SU-DHL-6 (cell line): ENCODE results near the gene SNCA.

Experiments
- H2AFZ ChIP-seq: fragments of 200-600 bp; sonication (generic); 2 replicates; pipeline ENCODE4 v1.6.1; 2014; ENCODE audit warnings: low read depth, mild to moderate bottlenecking, moderate library complexity, mixed read lengths, antibody characterized with exemption, low read length; ENCODE audit not compliant: severe bottlenecking
- H3F3A ChIP-seq: fragments of 200-600 bp; shearing (Covaris generic); 2 replicates; pipeline ENCODE4 v1.6.0; 2016; ENCODE audit warnings: antibody characterized with exemption, mild to moderate bottlenecking; ENCODE audit not compliant: insufficient read depth
- H3K27ac ChIP-seq: fragments of 200-600 bp; sonication (generic); 2 replicates; pipeline ENCODE4 v1.5.1; 2016; ENCODE audit warnings: low read depth, mild to moderate bottlenecking, low read length, moderate library complexity, mixed read lengths
- H3K27me3 ChIP-seq: fragments of 200-600 bp; sonication (generic), shearing (Covaris generic); 2 replicates; pipeline ENCODE4 v1.6.0; 2014; ENCODE audit warnings: mild to moderate bottlenecking, low read length
- H3K36me3 ChIP-seq: fragments of 200-600 bp; sonication (generic); 2 replicates; pipeline ENCODE4 v1.6.1; 2014; ENCODE audit warnings: mild to moderate bottlenecking, low read length, mixed read lengths
- H3K4me2 ChIP-seq: fragments of 300-600, 200-600 bp; shearing (Covaris generic), sonication (generic); 2 replicates; pipeline ENCODE4 v1.6.0; 2014; ENCODE audit warnings: low read length, low read depth, mild to moderate bottlenecking; ENCODE audit not compliant: poor library complexity, severe bottlenecking
- H3K4me3 ChIP-seq: fragments of 200-600 bp; sonication (generic); 2 replicates; pipeline ENCODE4 v1.5.1; 2014; ENCODE audit warnings: antibody characterized with exemption, low read length, mild to moderate bottlenecking, mixed read lengths; ENCODE audit not compliant: insufficient read depth, poor library complexity, severe bottlenecking
- H3K79me2 ChIP-seq: fragments of 200-600 bp; sonication (generic); 2 replicates; pipeline ENCODE4 v1.6.1; 2014; ENCODE audit warnings: mild to moderate bottlenecking, low read length, moderate library complexity; ENCODE audit not compliant: insufficient read depth
- H3K9ac ChIP-seq: fragments of 200-600 bp; sonication (generic); 2 replicates; pipeline ENCODE4 v1.7.0; 2014; ENCODE audit warnings: mild to moderate bottlenecking, low read length
- H3K9me2 ChIP-seq: fragments of 200-600 bp; sonication (generic); replicated peaks from 2 replicates; pipeline ENCODE4 v1.6.1; 2014; ENCODE audit warnings: low read length; ENCODE audit not compliant: insufficient read depth
- H3K9me3 ChIP-seq: fragments of 200-600 bp; sonication (generic); 2 replicates; pipeline ENCODE4 v1.6.1; 2014; ENCODE audit warnings: low read length, mixed read lengths; ENCODE audit not compliant: insufficient read depth
- H4K20me1 ChIP-seq: fragments of 200-600 bp; sonication (generic); 2 replicates; pipeline ENCODE4 v1.6.1; 2014; ENCODE audit warnings: low read depth, mild to moderate bottlenecking, antibody characterized with exemption, low read length, moderate library complexity, mixed read lengths
- CTCF ChIP-seq: fragments of 200-600 bp; sonication (generic); IDR thresholded peaks from one replicate; pipeline ENCODE4 v1.5.1; 2017; ENCODE audit warnings: antibody characterized with exemption, mild to moderate bottlenecking, low read length, moderate library complexity; ENCODE audit not compliant: insufficient read depth, poor library complexity, severe bottlenecking
- EZH2phosphoT487 ChIP-seq: fragments of 200-600 bp; sonication (generic), shearing (Covaris generic); conservative IDR thresholded peaks from 2 replicates; pipeline ENCODE4 v1.6.1; 2018; ENCODE audit warnings: mild to moderate bottlenecking, antibody characterized with exemption, low read length, moderate library complexity, mixed read lengths

SNCA gene

GRCh38 chr4:89807441-89808140, 29.4 kb downstream of the SNCA start:
- Histone ChIP-seq H3K9ac (no peak overlapping the region), H3K79me2 (no peaks in the 10 kb centered on the region), H3K27ac (no peak overlapping the region), H3K27me3 (no peaks in the 10 kb centered on the region), H3K4me2 (no peak overlapping the region), H3F3A (no peaks in the 10 kb centered on the region), H3K9me2 (no peaks in the 10 kb centered on the region), H3K36me3 (no peaks in the 10 kb centered on the region), H3K9me3 (no peaks in the 10 kb centered on the region), H2AFZ (no peak overlapping the region), H4K20me1 (no peaks in the 10 kb centered on the region), H3K4me3 (no peak overlapping the region)
- no peak for TF ChIP-seq CTCF
- TF ChIP-seq EZH2phosphoT487: no peak

GRCh38 chr4:89805297-89805696, 31.7 kb downstream of the SNCA start:
- H3K36me3 ChIP-seq: no peaks in the 10 kb centered on the region
- TF ChIP-seq EZH2phosphoT487 (no peak), CTCF (no peak)
- H2AFZ ChIP-seq: no peak overlapping the region
- no peaks in the 10 kb centered on the region for H3K79me2 ChIP-seq
- H3K9me2 ChIP-seq: no peaks in the 10 kb centered on the region
- no peaks in the 10 kb centered on the region for H4K20me1 ChIP-seq
- H3K9ac ChIP-seq: no peak overlapping the region
- H3K4me3 ChIP-seq: no peak overlapping the region
- no peaks in the 10 kb centered on the region for H3K9me3 ChIP-seq
- H3K27me3 ChIP-seq: no peaks in the 10 kb centered on the region
- no peak overlapping the region for H3K27ac ChIP-seq
- H3F3A ChIP-seq: no peaks in the 10 kb centered on the region
- H3K4me2 ChIP-seq: no peak overlapping the region

- Histone ChIP-seq H3K36me3 (no peaks in the 10 kb centered on the region), H3K4me3 (no peak overlapping the region), H2AFZ (no peak overlapping the region), H3K9ac (no peak overlapping the region), H3K9me3 (no peaks in the 10 kb centered on the region), H3K4me2 (no peak overlapping the region), H3K27ac (no peak overlapping the region), H3K79me2 (no peaks in the 10 kb centered on the region), H4K20me1 (no peaks in the 10 kb centered on the region), H3F3A (no peaks in the 10 kb centered on the region), H3K9me2 (no peaks in the 10 kb centered on the region), H3K27me3 (no peaks in the 10 kb centered on the region)
- TF ChIP-seq CTCF: no peak
- TF ChIP-seq EZH2phosphoT487: no peak
Observed at GRCh38 chr4:89803915-89804314, 33.0 kb downstream of the SNCA start.
